Liver (tissue), 9 donors: Measurements from ENCODE around the gene ARID5B. TPM values are rescaled to one million over a fixed set of nuclear protein-coding genes. Genes with fewer than 3 reads are reported as not detected.
A peak's percentile ranks its signal among the peaks of the same experiment; 100 is the strongest.

Experiments used
- DNase-seq: peaks from one replicate; pipeline ENCODE4 v3.0.0-alpha.2; 2017; ENCODE audit warnings: low spot score
- H3K27ac ChIP-seq, 2 donors: one replicate each; pipeline ENCODE4 v1.7.0; 2013; ENCODE audit warnings: inconsistent platforms in 2 of 2, low read length in 2 of 2, control low read depth in 1 of 2, low read depth in 1 of 2, mild to moderate bottlenecking in 1 of 2
- H3K27me3 ChIP-seq, 4 donors: one replicate each; pipeline versions ENCODE4 v1.6.1 to v1.7.0; 2013; ENCODE audit warnings: low read length in 3 of 4, inconsistent platforms in 1 of 4, mild to moderate bottlenecking in 1 of 4, moderate library complexity in 1 of 4; ENCODE audit not compliant: control insufficient read depth in 4 of 4, insufficient read depth in 4 of 4
- H3K36me3 ChIP-seq, 4 donors: one replicate each; pipeline versions ENCODE4 v1.6.1 to v1.7.0; 2013; ENCODE audit warnings: low read length in 3 of 4, mild to moderate bottlenecking in 3 of 4, low read depth in 1 of 4, moderate library complexity in 1 of 4; ENCODE audit not compliant: control insufficient read depth in 4 of 4, insufficient read depth in 3 of 4
- H3K4me1 ChIP-seq, 4 donors: one replicate each; pipeline versions ENCODE4 v1.6.1 to v1.7.0; 2013; ENCODE audit warnings: low read length in 3 of 4, mild to moderate bottlenecking in 3 of 4, moderate library complexity in 1 of 4; ENCODE audit not compliant: control insufficient read depth in 4 of 4, insufficient read depth in 4 of 4
- H3K4me3 ChIP-seq, 3 donors: one replicate each; pipeline versions ENCODE4 v1.6.1 to v1.7.0; 2013; ENCODE audit warnings: low read length in 3 of 3, control low read depth in 1 of 3, low read depth in 1 of 3, mild to moderate bottlenecking in 1 of 3
- H3K9ac ChIP-seq, 2 donors: one replicate each; pipeline ENCODE4 v1.7.0; 2013; ENCODE audit warnings: low read length in 2 of 2, mild to moderate bottlenecking in 2 of 2, moderate library complexity in 2 of 2, control low read depth in 1 of 2, low read depth in 1 of 2
- H3K9me3 ChIP-seq, 4 donors: one replicate each; pipeline versions ENCODE4 v1.6.1 to v1.7.0; 2013; ENCODE audit warnings: low read length in 3 of 4; ENCODE audit not compliant: control insufficient read depth in 4 of 4
- CTCF ChIP-seq: fragments of 150-350 bp; IDR thresholded peaks from 2 replicates; pipeline ENCODE4 v1.5.1; 2017; ENCODE audit warnings: improper control_type of control experiment, low read depth, low read length; ENCODE audit not compliant: missing input control
- EGR1 ChIP-seq, 2 donors: IDR thresholded peaks; 2 replicates each; pipeline ENCODE4 v1.6.1; 2016 to 2018; ENCODE audit warnings: antibody characterized with exemption in 2 of 2, low read depth in 2 of 2
- FOXA1 ChIP-seq: IDR thresholded peaks from 2 replicates; pipeline ENCODE4 v1.6.1; 2016; ENCODE audit warnings: antibody characterized with exemption
- FOXA2 ChIP-seq: IDR thresholded peaks from 2 replicates; pipeline ENCODE4 v1.6.1; 2016; ENCODE audit warnings: antibody characterized with exemption
- GABPA ChIP-seq, 2 donors: IDR thresholded peaks in 1 of 2; conservative IDR thresholded peaks in 1 of 2; 2 replicates each; pipeline ENCODE4 v1.6.1; 2016; ENCODE audit warnings: antibody characterized with exemption in 2 of 2, mild to moderate bottlenecking in 1 of 2, moderate library complexity in 1 of 2
- HNF4A ChIP-seq, 2 donors: conservative IDR thresholded peaks; 2 replicates each; pipeline ENCODE4 v1.6.1; 2016; ENCODE audit warnings: antibody characterized with exemption in 2 of 2, mild to moderate bottlenecking in 2 of 2
- JUND ChIP-seq, 2 donors: IDR thresholded peaks; 2 replicates each; pipeline ENCODE4 v1.6.1; 2016; ENCODE audit warnings: antibody characterized with exemption in 2 of 2
- RAD21 ChIP-seq, 2 donors: IDR thresholded peaks; 2 replicates each; pipeline ENCODE4 v1.6.1; 2016; ENCODE audit warnings: antibody characterized with exemption in 2 of 2, mild to moderate bottlenecking in 2 of 2
- REST ChIP-seq: IDR thresholded peaks from 2 replicates; pipeline ENCODE4 v1.6.1; 2016; ENCODE audit warnings: antibody characterized with exemption, mild to moderate bottlenecking
- RXRA ChIP-seq, 2 donors: IDR thresholded peaks; 2 replicates each; pipeline ENCODE4 v1.6.1; 2017 to 2018; ENCODE audit warnings: antibody characterized with exemption in 2 of 2, mild to moderate bottlenecking in 1 of 2
- SP1 ChIP-seq: IDR thresholded peaks from 2 replicates; pipeline ENCODE4 v1.6.1; 2018; ENCODE audit warnings: antibody characterized with exemption, mild to moderate bottlenecking
- YY1 ChIP-seq: IDR thresholded peaks from 2 replicates; pipeline ENCODE4 v1.6.1; 2016; ENCODE audit warnings: antibody characterized with exemption, mild to moderate bottlenecking
- WGBS: extraction: QIAGEN DNeasy Blood & Tissue Kit; methylation state at CpG from one replicate; pipeline ENCODE4 v1.1.7; 2013; 5-methylcytosine and 5-hydroxymethylcytosine counted together
- polyA plus RNA-seq, 2 donors: library from polyadenylated mRNA; stranded (reverse) in 1 of 2; unstranded in 1 of 2; fragments of 200-250 nt in 1 of 2; fragments of >200 nt in 1 of 2; fragmentation: Nextera tagmentation in 1 of 2; extraction: Ambion mirVana in 1 of 2; gene quantifications; one replicate each; pipeline versions ENCODE4 v1.2.1 to v1.2.3, GENCODE V29; 2013 to 2015
- total RNA-seq, 2 donors: library from RNA; depleted of rRNA; stranded (reverse); fragments of >200 nt; gene quantifications; one replicate each; pipeline ENCODE4 v1.2.3, GENCODE V29; 2014
- TF ChIP-seq, protein P1 (sequence below): IDR thresholded peaks from 2 replicates; pipeline ENCODE4 v1.6.1; 2016; ENCODE audit warnings: antibody characterized with exemption
- TF ChIP-seq, protein P2 (sequence below): IDR thresholded peaks from 2 replicates; pipeline ENCODE4 v1.6.1; 2016; ENCODE audit warnings: antibody characterized with exemption
- donor health status: healthy.
- donor health status: healthy.
- donor health status: healthy.
- donor health status: healthy.
- donor health status: healthy.

Gene ARID5B
- total and polyA plus RNA-seq, 4 donors: 1.3 to 6.4 (median 5.2) TPM

GRCh38 chr10:61950449-61951143 is 49.1 kb downstream of the ARID5B start:
- Histone ChIP-seq H3K27ac (no peak overlapping the region), H3K4me1 (peaks cover 2 to 10% (median 6%) of the 10 kb centered on the region in 4 donors)

DNA sequence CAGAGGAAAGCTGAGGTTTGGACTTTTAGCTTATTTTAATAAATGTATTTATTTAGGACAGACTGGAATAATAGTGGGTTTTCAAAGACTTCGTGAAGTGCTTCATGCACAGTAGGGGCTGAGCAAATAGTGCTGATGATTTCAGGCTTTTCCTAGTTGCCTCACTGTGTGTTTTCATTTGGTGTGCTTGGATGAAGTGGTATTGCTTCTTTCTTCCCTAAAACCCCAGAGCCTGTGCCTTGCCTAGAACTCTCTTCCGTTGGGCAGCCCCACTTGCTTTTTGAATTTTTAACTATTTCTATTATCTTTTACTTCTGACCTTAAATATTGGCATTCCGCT is 49.6 kb downstream of the ARID5B start:
- Histone ChIP-seq H3K36me3 (no peaks in the 10 kb centered on the region), H3K27ac (no peak overlapping the region), H3K27me3 (no peaks in the 10 kb centered on the region), H3K4me3 (no peak overlapping the region), H3K4me1 (peaks cover 2 to 10% (median 6%) of the 10 kb centered on the region in 4 donors), H3K9ac (no peak overlapping the region), H3K9me3 (no peaks in the 10 kb centered on the region)
- DNase-seq: no peak
- 69% methylated on average over 3 of the region's 3 CpGs for WGBS
- TF ChIP-seq, protein P1, sequence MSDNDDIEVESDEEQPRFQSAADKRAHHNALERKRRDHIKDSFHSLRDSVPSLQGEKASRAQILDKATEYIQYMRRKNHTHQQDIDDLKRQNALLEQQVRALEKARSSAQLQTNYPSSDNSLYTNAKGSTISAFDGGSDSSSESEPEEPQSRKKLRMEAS: peak; percentile 7
- TF ChIP-seq CTCF: no peak

More at GRCh38 chr10:61950449-61951143, 49.1 kb downstream of the ARID5B start:
- no peaks in the 10 kb centered on the region for H3K27me3 ChIP-seq
- H3K36me3 ChIP-seq: no peaks in the 10 kb centered on the region
- no peak for DNase-seq
- 58% methylated on average over 2 of the region's 2 CpGs for WGBS
- H3K4me3 ChIP-seq: no peak overlapping the region
- TF ChIP-seq FOXA2: peak; percentile 66
- peak; percentile 51 to 52 for TF ChIP-seq HNF4A (conservative IDR thresholded peaks at IDR 0.05)
- no peak for TF ChIP-seq GABPA (IDR thresholded peaks at IDR 0.05 in 1 of 2, conservative IDR thresholded peaks at IDR 0.05 in 1 of 2)
- peak in 1 of 2 donors; percentile 33 for TF ChIP-seq RAD21 (IDR thresholded peaks at IDR 0.05)
- no peak for TF ChIP-seq YY1
- TF ChIP-seq FOXA1: peak; percentile 51
- peak; percentile 10 to 35 for TF ChIP-seq RXRA (IDR thresholded peaks at IDR 0.05)
- TF ChIP-seq, protein P1: peak; percentile 9
- peak; percentile 48 for TF ChIP-seq SP1
- TF ChIP-seq EGR1 (IDR thresholded peaks at IDR 0.05; ENCODE audit: low read depth in 2 of 2): no peak
- peak in 1 of 2 donors; percentile 17 for TF ChIP-seq JUND (IDR thresholded peaks at IDR 0.05)
- TF ChIP-seq, protein P2, sequence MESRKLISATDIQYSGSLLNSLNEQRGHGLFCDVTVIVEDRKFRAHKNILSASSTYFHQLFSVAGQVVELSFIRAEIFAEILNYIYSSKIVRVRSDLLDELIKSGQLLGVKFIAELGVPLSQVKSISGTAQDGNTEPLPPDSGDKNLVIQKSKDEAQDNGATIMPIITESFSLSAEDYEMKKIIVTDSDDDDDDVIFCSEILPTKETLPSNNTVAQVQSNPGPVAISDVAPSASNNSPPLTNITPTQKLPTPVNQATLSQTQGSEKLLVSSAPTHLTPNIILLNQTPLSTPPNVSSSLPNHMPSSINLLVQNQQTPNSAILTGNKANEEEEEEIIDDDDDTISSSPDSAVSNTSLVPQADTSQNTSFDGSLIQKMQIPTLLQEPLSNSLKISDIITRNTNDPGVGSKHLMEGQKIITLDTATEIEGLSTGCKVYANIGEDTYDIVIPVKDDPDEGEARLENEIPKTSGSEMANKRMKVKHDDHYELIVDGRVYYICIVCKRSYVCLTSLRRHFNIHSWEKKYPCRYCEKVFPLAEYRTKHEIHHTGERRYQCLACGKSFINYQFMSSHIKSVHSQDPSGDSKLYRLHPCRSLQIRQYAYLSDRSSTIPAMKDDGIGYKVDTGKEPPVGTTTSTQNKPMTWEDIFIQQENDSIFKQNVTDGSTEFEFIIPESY: no peak
- no peak for TF ChIP-seq REST
- H3K9ac ChIP-seq: no peak overlapping the region
- no peaks in the 10 kb centered on the region for H3K9me3 ChIP-seq
